Spleen (tissue), 11 donors: ENCODE results near the gene GPR135. TPM values are rescaled to one million over a fixed set of nuclear protein-coding genes. Genes with fewer than 3 reads are reported as not detected.

Experiments
- DNase-seq: peaks from one replicate; pipeline ENCODE4 v3.0.0-alpha.2; 2020
- H3K27ac ChIP-seq, 8 donors: fragments of 200-600 bp; sonication (generic) in 7 of 8; 1 replicate in 4 of 8; 2 replicates in 4 of 8; pipeline versions ENCODE4 v1.5.0 to v1.8.0; 2016 to 2021; ENCODE audit warnings: inconsistent platforms in 4 of 8, mild to moderate bottlenecking in 4 of 8, moderate library complexity in 1 of 8
- H3K27me3 ChIP-seq, 7 donors: fragments of 200-600 bp; sonication (generic) in 6 of 7; replicated peaks in 1 of 7; 1 replicate in 4 of 7; 2 replicates in 3 of 7; pipeline versions ENCODE4 v1.5.0 to v1.8.0; 2016 to 2021; ENCODE audit warnings: inconsistent platforms in 3 of 7, mild to moderate bottlenecking in 1 of 7
- H3K36me3 ChIP-seq, 6 donors: fragments of 200-600 bp; sonication (generic) in 5 of 6; 1 replicate in 4 of 6; 2 replicates in 2 of 6; pipeline versions ENCODE4 v1.5.0 to v1.8.0; 2016 to 2021; ENCODE audit warnings: inconsistent platforms in 2 of 6
- H3K4me1 ChIP-seq, 6 donors: fragments of 200-600 bp; sonication (generic) in 5 of 6; 1 replicate in 3 of 6; 2 replicates in 3 of 6; pipeline versions ENCODE4 v1.5.0 to v1.8.0; 2016 to 2021; ENCODE audit warnings: inconsistent platforms in 3 of 6
- H3K4me3 ChIP-seq, 8 donors: fragments of 200-600 bp; sonication (generic) in 7 of 8; 1 replicate in 4 of 8; 2 replicates in 4 of 8; pipeline versions ENCODE4 v1.5.0 to v1.8.0; 2016 to 2021; ENCODE audit warnings: inconsistent platforms in 4 of 8, mild to moderate bottlenecking in 4 of 8, moderate library complexity in 2 of 8
- H3K9me3 ChIP-seq, 8 donors: fragments of 200-600 bp; sonication (generic) in 7 of 8; 1 replicate in 4 of 8; 2 replicates in 4 of 8; pipeline versions ENCODE4 v1.5.0 to v1.8.0; 2016 to 2021; ENCODE audit warnings: inconsistent platforms in 4 of 8
- POLR2A ChIP-seq, 3 donors: fragments of 450-650 bp; IDR thresholded peaks; one replicate each; pipeline ENCODE4 v1.5.1; 2017; ENCODE audit warnings: antibody characterized with exemption in 3 of 3, mild to moderate bottlenecking in 1 of 3
- POLR2AphosphoS5 ChIP-seq, 3 donors: sonication (generic); formaldehyde crosslinking; IDR thresholded peaks; one replicate each; pipeline ENCODE4 v1.5.1; 2017; ENCODE audit warnings: antibody characterized with exemption in 3 of 3
- WGBS, 5 donors: extraction: QIAGEN DNeasy Blood & Tissue Kit in 3 of 5; methylation state at CpG; one replicate each; pipeline versions ENCODE4 v1.1.5 to v1.1.7; 2013 to 2018; 5-methylcytosine and 5-hydroxymethylcytosine counted together
- intact Hi-C: fragments of 100-400 bp; cut with DNase I; formaldehyde crosslinking; loops from one replicate; pipeline ENCODE4 v1.15.0; 2023; ENCODE audit warnings: low total_unique reads
- polyA plus RNA-seq, 3 donors: library from polyadenylated mRNA; stranded (reverse); fragments of 200-250 nt; gene quantifications; one replicate each; pipeline ENCODE4 v1.2.1, GENCODE V29; 2013
- total RNA-seq, 7 donors: library from RNA; depleted of rRNA in 3 of 7; stranded (reverse); fragments of >200 nt in 3 of 7; fragmentation: NEBNext Ultra II Directional in 4 of 7; extraction: Animal tissue kit (Norgen Biotek cat#: 25700) in 4 of 7; gene quantifications; one replicate each; pipeline versions ENCODE4 v1.1.0 to v1.2.1, GENCODE V29; 2016 to 2021
- TF ChIP-seq, protein P1 (sequence below), 11 experiments: fragments of 200-600 bp in 7 of 11; fragments of 450-650 bp in 4 of 11; sonication (generic) in 4 of 11; IDR thresholded peaks in 8 of 11; conservative IDR thresholded peaks in 3 of 11; 1 replicate in 7 of 11; 2 replicates in 4 of 11; pipeline versions ENCODE4 v1.4.0 to v1.8.0; 2016 to 2021; ENCODE audit warnings: antibody characterized with exemption in 11 of 11, inconsistent platforms in 4 of 11, mild to moderate bottlenecking in 1 of 11
- donor health status: healthy with polysubstance abuse.
- donor health status: DM: no; HTN: no; CAD: no; lungs with moderate emphysema.
- donor health status: DM: no; HTN: no; CAD: no.
- donor health status: Bipolar disorder and iron deficiency.
- donor health status: healthy.
- donor health status: DM: no; HTN: no; CAD: no.
- donor health status: DM: yes; HTN: yes; CAD: no.

Gene GPR135
- total and polyA plus RNA-seq, 10 donors: 0.27 to 8.3 (median 2.7) TPM

DNA sequence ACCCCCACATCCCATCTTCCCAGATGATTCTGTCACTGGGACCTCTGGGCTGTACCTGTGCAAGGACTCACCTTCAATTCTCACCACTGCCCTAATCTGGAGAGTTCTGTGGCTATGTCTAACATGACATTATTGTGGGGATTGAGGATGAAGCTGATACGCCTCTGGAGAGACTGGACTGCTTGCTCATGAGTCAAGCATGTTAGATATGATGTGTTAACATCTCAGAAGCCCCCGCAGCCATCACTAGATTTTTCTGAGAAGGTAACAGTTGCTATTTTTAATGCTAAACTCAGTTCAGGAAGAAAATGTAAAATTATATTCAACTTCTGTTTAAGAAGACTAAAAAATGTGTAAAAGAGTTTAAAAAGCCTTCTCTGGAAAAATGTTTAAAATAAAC is 44.8 kb upstream of the GPR135 start:
- H3K36me3 ChIP-seq: peaks cover 0 to 8% (median 0%) of the 10 kb centered on the region in 6 donors
- intact Hi-C loops: no loop called here
- no peak overlapping the region for H3K4me3 ChIP-seq
- 81 to 94% (median 92%) methylated on average over 2 of the region's 2 CpGs for WGBS, 5 donors
- no peak for DNase-seq
- H3K27ac ChIP-seq: no peak overlapping the region
- H3K9me3 ChIP-seq: no peaks in the 10 kb centered on the region
- H3K4me1 ChIP-seq: no peaks in the 10 kb centered on the region
- TF ChIP-seq POLR2A (IDR thresholded peaks at IDR 0.05) (no peak), POLR2AphosphoS5 (IDR thresholded peaks at IDR 0.05) (no peak)
- H3K27me3 ChIP-seq: peaks cover 0 to 4% (median 0%) of the 10 kb centered on the region in 7 donors

- intact Hi-C loops: no loop called here
- no peak for TF ChIP-seq POLR2AphosphoS5 (IDR thresholded peaks at IDR 0.05)
- no peak for TF ChIP-seq POLR2A (IDR thresholded peaks at IDR 0.05)
- TF ChIP-seq, protein P1, sequence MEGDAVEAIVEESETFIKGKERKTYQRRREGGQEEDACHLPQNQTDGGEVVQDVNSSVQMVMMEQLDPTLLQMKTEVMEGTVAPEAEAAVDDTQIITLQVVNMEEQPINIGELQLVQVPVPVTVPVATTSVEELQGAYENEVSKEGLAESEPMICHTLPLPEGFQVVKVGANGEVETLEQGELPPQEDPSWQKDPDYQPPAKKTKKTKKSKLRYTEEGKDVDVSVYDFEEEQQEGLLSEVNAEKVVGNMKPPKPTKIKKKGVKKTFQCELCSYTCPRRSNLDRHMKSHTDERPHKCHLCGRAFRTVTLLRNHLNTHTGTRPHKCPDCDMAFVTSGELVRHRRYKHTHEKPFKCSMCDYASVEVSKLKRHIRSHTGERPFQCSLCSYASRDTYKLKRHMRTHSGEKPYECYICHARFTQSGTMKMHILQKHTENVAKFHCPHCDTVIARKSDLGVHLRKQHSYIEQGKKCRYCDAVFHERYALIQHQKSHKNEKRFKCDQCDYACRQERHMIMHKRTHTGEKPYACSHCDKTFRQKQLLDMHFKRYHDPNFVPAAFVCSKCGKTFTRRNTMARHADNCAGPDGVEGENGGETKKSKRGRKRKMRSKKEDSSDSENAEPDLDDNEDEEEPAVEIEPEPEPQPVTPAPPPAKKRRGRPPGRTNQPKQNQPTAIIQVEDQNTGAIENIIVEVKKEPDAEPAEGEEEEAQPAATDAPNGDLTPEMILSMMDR (IDR thresholded peaks at IDR 0.05 in 8 of 11, conservative IDR thresholded peaks at IDR 0.05 in 3 of 11): no peak
- no peak overlapping the region for H3K27ac ChIP-seq
- H3K36me3 ChIP-seq: peaks cover 0 to 17% (median 2%) of the 10 kb centered on the region in 6 donors
- H3K4me1 ChIP-seq: no peaks in the 10 kb centered on the region
- H3K4me3 ChIP-seq: no peak overlapping the region
- no peaks in the 10 kb centered on the region for H3K9me3 ChIP-seq
- no peak for DNase-seq
- WGBS, 5 donors: 80 to 90% (median 85%) methylated on average over 3 of the region's 3 CpGs
- peaks cover 0 to 4% (median 0%) of the 10 kb centered on the region in 7 donors for H3K27me3 ChIP-seq
Measured at GRCh38 chr14:59509101-59509500, 43.9 kb upstream of the GPR135 start.

DNA sequence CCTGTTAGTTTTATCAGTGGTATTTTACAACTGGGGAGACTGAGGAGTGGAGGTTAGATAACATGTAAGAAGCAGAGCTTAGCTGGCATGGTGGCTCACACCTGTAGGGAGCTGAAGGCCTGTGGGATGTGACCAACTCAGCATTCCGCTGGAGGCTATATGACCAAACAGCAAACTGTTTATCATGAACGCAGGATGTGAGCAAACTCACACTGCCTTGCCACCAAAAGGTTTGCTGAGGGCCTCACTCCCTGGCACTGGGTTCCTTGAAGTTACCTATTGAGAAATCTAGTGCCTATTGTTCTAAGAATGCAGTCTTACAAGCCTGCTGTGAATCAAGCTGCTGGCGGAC is 42.5 kb upstream of the GPR135 start:
- intact Hi-C loops: no loop called here
- TF ChIP-seq POLR2A (IDR thresholded peaks at IDR 0.05) (no peak), POLR2AphosphoS5 (IDR thresholded peaks at IDR 0.05) (no peak)
- TF ChIP-seq, protein P1 (IDR thresholded peaks at IDR 0.05 in 8 of 11, conservative IDR thresholded peaks at IDR 0.05 in 3 of 11): no peak
- Histone ChIP-seq H3K27me3 (peaks cover 0 to 4% (median 0%) of the 10 kb centered on the region in 7 donors), H3K9me3 (no peaks in the 10 kb centered on the region), H3K4me3 (no peak overlapping the region), H3K4me1 (no peaks in the 10 kb centered on the region), H3K36me3 (peaks cover 0 to 30% (median 7%) of the 10 kb centered on the region in 6 donors), H3K27ac (no peak overlapping the region)
- DNase-seq: no peak
- 92 to 97% (median 97%) methylated on average over 3 of the region's 3 CpGs for WGBS, 5 donors

DNA sequence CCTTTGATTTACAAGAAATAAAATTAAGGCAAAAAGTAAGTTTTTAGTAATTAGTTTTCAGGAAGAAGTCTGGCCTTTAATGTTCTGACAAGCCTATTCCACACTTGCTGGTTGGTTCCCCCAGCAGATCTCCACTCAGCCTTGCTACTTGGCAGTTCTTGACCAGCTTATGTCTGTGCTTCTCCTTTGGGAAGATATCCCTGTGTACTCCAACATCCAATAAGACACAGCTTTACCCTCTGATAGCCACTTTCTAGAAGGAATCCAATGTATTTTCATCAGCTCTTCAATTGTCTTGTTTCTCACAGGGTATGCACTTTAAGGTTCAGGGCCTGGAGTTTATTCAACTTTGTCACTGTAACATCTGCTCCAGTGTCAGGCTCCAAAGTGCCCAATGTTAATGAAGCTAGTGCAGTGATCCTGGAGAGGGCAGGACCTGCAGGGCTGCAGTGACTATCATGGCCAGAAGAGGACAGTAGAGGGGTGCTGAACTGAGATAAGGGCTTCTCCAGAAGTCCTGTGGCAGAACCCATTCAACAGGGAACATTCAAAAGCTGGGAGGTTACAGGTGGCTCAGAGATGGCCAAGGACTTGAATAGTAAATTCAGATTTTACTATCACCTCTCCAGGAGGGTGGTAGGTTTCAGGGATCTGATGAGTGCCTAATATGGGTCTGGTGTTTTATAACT is 42.0 kb upstream of the GPR135 start:
- no peak for DNase-seq
- Histone ChIP-seq H3K27ac (no peak overlapping the region), H3K36me3 (peaks cover 0 to 34% (median 7%) of the 10 kb centered on the region in 6 donors), H3K9me3 (no peaks in the 10 kb centered on the region), H3K4me3 (no peak overlapping the region), H3K4me1 (no peaks in the 10 kb centered on the region), H3K27me3 (peaks cover 0 to 4% (median 0%) of the 10 kb centered on the region in 7 donors)
- intact Hi-C loops: no loop called here
- TF ChIP-seq, protein P1 (IDR thresholded peaks at IDR 0.05 in 8 of 11, conservative IDR thresholded peaks at IDR 0.05 in 3 of 11): peak; percentile 20 to 79 (median 67)
- TF ChIP-seq POLR2A (IDR thresholded peaks at IDR 0.05): no peak
